ENCODE results near the gene CRYBG2.
"Not testable (repeated sequence)": the region's sequence is repeated elsewhere in the genome, so short reads cannot be mapped to it uniquely, and the experiment has no call there.

CRYBG2 gene

DNA sequence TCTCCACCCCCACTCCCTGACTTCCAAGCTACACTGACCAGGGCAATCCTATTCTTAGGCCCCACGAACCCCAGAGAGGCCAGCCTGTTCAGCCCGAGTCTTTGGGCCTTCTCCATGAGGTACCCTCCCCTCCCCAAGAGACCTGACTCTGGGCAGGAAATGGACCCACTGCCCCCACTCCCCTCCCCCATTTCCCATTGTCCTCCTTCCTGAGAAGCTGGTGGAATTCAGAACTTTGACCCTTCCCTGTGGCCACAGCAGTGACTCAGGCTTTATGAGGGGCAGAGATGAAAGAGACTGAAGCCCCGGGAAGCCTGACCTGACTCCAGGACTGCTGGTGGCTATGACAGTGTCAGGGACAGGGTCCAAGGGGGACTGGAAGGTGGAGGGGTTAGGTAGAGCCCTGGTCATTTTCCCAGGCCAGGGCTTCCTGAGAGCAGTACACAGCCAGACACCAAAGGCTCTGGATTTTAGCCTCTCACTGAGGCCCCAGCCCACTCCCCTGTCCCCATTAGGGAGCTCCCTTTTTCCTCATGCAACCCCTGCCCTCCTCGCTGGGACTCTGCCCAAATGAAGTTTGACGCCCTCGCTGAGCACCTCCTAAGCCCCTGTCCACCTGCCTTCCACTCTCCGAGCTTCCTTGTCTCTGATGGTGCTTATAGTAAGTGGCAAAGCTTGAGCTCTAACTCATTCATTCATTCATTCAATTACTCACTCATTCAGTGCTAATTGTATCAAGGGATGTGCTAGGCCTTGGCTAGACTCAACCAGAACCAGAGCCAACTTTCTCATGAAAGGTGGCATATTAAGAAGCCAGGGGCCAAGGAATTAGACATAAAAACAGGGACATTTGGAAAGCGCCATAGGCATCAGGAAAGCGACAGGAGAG, 3.0 kb downstream of the CRYBG2 start:
- no peak for DNase-seq (ENCODE audit: low read depth in 2 of 2, low spot score in 1 of 2)

DNA sequence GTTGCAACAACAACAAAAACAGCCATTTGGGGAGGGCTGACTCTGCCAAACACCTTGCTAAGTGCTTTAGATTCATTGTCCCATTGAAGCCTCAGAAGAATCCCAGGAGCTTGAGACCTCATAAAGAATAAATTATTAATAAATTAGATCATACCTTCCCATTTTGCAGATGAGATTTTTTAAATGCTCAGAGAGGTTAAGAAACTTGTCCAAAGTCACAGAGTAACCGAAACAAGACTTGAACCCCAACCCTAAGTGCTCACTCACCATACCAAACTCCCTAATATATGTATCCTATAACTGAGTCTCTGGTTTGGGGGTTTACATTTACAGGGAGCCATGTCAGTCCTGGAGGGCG, 3.6 kb downstream of the CRYBG2 start:
- DNase-seq (ENCODE audit: low read depth in 2 of 2, low spot score in 1 of 2): no peak

DNA sequence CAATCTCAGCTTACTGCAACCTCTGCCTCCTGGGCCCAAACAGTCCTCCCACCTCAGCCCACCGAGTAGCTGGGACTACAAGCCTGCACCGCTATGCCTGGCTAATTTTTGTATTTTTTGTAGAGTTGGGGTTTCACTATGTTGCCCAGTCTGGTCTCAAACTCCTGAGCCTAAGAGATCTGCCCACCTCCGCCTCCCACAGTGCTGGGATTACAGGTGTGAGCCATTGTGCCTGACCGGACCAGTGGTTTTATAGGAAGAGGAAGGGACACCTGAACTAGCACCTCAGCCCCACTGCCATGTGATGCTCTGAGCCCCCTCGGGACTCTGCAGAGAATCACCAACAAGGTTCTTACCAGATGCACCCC, 4.1 kb downstream of the CRYBG2 start:
- DNase-seq (ENCODE audit: low read depth in 2 of 2, low spot score in 1 of 2): no peak

DNA sequence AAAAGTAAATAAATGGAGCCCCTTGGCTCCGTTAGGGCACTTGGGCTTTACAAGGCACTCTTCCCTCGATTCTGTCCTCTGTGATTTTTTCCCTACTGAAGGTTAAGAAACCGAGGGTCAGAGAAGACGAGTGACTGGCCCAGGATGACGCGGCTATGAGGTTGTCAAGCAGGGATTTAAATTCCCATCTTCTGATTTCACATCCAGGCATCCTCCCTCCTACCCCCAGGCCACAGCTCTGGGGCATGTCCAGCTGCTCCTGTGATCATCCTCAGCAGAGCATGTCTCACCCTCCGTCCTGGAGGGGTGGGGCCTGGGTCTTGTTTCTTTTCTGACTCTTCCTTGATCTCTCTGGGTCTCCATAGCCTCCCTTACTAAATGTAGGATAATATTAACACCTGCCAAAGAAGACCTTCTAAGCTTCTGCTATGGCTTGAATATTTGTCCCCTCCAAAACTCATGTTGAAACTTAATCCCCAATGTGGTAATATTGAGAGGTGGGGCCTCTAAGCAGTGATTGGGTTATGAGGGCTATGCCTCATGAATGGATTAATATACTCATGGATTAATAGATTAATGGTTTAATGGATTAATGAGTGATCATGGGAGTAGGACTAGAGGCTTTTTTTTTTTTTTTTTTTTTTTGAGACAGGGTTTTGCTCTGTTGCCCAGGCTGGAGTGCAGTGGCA, 4.6 kb downstream of the CRYBG2 start:
- no peak for DNase-seq (ENCODE audit: low read depth in 2 of 2, low spot score in 1 of 2)

- DNase-seq (ENCODE audit: low read depth in 2 of 2, low spot score in 1 of 2): no peak
Observed at GRCh38 chr1:26346274-26347033, 7.5 kb downstream of the CRYBG2 start.

- no peak for DNase-seq (ENCODE audit: low read depth in 2 of 2, low spot score in 1 of 2)
Observed at GRCh38 chr1:26345718-26346117, 8.2 kb downstream of the CRYBG2 start.

DNA sequence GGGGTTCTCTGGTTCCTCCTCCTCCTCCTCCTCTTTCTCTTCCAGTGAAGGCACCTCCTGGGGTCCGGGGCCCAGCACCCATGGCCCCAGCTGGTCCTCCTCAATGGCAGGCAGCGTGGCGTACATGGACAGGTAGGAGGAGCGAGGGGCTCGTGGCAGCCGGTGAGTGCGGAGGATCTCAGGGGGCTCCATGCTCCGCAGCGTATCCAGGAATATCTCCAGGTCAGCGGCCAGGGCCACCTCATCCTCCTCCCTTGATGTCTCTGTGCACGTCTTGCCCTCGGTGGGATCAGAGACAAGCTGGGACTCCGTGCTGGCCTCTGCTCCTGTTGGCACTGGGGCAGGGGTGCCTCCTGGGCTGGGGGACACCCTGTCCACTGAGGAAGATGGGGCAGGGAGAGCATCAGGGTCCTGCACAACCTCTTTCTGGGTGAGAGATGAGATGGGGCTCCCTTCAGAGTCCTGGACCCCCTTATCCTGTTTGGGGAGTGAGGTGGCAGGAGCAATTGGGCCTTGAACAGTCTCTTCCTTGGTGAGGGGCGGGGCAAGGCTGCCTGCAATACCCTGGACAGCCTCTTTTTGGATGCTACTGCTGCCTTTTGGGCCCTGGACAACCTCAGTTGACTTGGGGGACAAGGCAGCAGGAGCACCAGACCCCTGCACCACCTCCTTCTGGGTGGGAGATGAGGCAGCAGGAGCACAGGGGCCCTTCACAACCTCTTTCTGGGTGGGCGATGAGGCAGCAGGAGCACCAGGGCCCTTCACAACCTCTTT, 9.6 kb downstream of the CRYBG2 start:
- no peak for DNase-seq (ENCODE audit: low read depth in 2 of 2, low spot score in 1 of 2)

DNA sequence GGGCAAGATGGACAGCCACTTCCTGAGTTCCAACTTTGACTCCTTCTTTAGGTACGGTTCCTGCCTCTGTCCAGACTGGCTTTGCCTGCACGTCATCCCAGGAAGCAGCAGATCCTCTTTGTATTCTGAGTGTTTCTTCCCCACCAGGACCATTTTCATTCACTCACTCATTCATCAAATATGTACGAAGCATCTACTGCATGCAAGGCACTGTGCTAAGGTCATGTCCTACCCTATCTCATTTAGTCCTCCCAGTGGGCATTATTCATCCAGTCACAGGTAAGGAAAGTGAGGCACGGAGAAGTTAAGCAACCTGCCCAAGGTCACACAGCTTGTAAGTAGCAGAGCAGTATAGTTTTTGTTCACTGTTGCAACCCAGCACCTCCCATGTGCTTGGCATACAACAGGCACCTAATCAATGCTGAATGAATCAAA, 13.9 kb downstream of the CRYBG2 start:
- no peak for DNase-seq (ENCODE audit: low read depth in 2 of 2, low spot score in 1 of 2)

- DNase-seq (ENCODE audit: low read depth in 2 of 2, low spot score in 1 of 2): no peak
Observed at GRCh38 chr1:26338670-26339069, 15.3 kb downstream of the CRYBG2 start.

DNA sequence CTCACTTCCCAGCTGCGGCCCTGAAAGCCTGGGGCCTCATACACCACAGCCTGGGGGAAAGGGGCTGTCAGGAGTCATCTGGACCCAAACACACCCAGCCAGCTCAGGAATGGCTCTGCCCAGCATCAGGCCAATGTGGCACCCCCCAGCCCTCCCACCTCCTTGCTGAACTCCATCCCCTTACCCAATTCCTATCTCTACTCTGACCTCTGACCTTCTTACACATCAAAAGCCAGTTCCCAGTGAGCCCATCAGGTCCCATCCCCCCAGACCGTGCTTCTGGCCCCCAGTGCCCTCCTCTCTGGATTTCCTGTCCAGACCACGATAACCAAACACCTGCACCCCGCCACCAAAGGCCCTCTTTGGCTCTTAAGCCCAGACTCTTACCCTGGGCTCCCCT, 16.3 kb downstream of the CRYBG2 start:
- no peak for DNase-seq (ENCODE audit: low read depth in 2 of 2, low spot score in 1 of 2)

- no peak for DNase-seq (ENCODE audit: low read depth in 2 of 2, low spot score in 1 of 2)
Observed at GRCh38 chr1:26337206-26337535, 16.8 kb downstream of the CRYBG2 start.

DNA sequence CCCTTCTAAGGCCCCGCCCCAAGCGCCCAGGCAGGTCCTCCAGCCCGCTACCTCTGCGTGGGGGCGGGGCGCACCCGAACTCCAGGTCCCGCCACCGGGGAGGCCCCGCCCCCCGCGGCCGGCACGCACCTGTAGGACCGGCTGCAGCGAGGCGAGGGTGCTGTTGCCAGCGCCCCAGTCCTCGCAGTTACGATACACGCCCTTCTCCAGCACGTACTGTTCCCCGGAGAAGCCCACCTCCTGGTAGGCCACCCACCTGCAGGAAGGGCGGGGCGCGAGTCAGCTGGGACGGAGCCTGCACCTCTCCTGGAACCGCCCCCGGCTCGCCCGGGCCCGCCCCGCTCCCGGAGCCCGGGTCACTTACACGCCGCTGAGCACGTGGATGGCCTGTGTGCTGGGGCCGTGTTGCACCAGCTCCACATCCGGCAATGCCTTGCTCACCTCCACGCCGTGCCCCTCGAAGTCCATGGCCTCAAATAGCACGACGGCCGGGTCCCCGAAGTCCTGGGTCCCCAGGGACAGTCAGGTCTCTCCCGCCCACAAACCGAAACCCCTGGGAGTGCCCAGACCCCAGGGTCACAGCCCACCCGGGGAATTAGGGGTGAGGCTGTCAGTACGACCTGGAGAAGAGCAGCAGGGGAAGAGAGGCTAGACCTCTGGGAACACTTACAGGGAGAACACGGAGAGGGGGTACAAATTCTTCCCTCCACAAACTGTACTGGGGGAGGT, 17.3 kb downstream of the CRYBG2 start:
- peak; percentile 62 to 76 for DNase-seq (ENCODE audit: low read depth in 2 of 2, low spot score in 1 of 2)

GRCh38 chr1:26335774-26336476, 18.0 kb downstream of the CRYBG2 start:
- no peak for DNase-seq (ENCODE audit: low read depth in 2 of 2, low spot score in 1 of 2)

- DNase-seq (ENCODE audit: low read depth in 2 of 2, low spot score in 1 of 2): not testable (repeated sequence)
Observed at GRCh38 chr1:26333312-26333711, 20.6 kb downstream of the CRYBG2 start.

DNA sequence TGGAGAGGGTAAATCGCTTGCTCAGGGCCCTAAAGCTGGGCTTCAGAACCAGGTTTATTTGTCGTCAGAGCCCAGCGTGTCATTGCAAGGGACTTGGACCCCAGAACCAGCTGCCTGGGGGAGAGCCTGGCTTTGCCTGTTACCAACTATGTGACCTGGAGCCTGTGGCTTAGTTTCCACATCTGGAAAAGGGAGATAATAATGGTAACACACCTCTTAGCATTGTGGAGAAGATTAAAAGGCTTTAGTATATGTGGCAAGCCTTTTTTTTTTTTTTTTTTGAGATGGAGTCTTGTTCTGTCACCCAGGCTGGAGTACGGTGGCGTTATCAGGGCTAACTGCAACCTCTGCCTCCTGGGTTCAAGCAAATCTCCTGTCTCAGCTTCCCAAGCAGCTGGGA, 23.7 kb downstream of the CRYBG2 start:
- DNase-seq (ENCODE audit: low read depth in 2 of 2, low spot score in 1 of 2): no peak

- not testable (repeated sequence) for DNase-seq (ENCODE audit: low read depth in 2 of 2, low spot score in 1 of 2)
Observed at GRCh38 chr1:26329380-26329779, 24.6 kb downstream of the CRYBG2 start.

DNA sequence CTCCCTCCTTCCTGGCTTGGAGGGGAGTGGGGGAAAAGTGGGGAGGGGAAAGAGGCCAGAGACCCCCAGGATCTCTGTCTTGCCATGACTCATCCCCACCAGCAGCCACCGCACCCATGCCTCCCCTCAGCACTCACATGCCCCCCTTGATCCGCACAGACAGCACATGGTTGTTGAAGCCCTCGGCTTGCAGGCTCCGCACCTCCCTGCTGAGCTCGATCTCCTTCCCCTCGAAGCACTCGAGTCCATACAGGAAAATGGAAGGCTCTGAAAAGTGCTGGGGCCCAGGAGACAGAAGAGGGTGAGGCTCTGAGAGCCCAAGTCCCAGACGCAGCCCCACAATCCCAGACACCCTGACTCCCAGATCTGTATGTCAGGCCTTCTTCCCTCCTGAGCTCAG, 25.3 kb downstream of the CRYBG2 start:
- DNase-seq (ENCODE audit: low read depth in 2 of 2, low spot score in 1 of 2): no peak

- no peak for DNase-seq (ENCODE audit: low read depth in 2 of 2, low spot score in 1 of 2)
Observed at GRCh38 chr1:26327956-26328362, 26.0 kb downstream of the CRYBG2 start.

DNA sequence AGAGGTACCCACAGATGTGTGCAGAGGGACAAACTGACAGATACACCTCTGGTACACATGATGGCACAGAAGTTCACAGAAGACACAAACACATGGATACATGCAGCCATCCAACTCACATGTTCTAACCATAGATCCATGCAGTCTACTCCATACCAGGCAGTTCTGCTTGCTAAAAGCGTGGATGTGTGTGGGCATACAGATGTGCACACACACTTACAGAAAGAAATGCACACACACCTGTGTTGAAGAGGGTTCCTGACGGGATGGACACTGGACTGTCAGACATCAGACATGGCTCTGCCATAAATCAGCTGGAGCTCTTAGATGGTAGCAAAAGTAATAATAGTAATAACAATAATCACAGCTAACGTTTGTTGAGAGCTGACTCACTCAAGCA, 29.4 kb downstream of the CRYBG2 start:
- no peak for DNase-seq (ENCODE audit: low read depth in 2 of 2, low spot score in 1 of 2)

- no peak for DNase-seq (ENCODE audit: low read depth in 2 of 2, low spot score in 1 of 2)
Observed at GRCh38 chr1:26323382-26323781, 30.5 kb downstream of the CRYBG2 start.
